Keratinocyte (primary cell): ENCODE data around the gene EXOC6B. TPM values are rescaled to one million over a fixed set of nuclear protein-coding genes. Genes with fewer than 3 reads are reported as not detected.

Source experiments
- DNase-seq: peaks from one replicate; pipeline ENCODE4 v3.0.0-alpha.2; 2011; ENCODE audit warnings: low read depth, missing footprints, low spot score
- FAIRE-seq: peaks from 2 replicates; lab custom pipeline; 2011; peaks lifted over from hg19 to GRCh38; lab: Jason Lieb, UNC
- H2AFZ ChIP-seq: 2 replicates; pipeline ENCODE4 v1.6.0; 2012; ENCODE audit warnings: low read length, control low read depth, inconsistent platforms; ENCODE audit not compliant: control insufficient read depth
- H3K27ac ChIP-seq: 2 replicates; pipeline ENCODE4 v1.5.1; 2011; ENCODE audit warnings: low read length; ENCODE audit not compliant: control insufficient read depth, insufficient read depth
- H3K27me3 ChIP-seq: 3 replicates; pipeline ENCODE4 v1.6.0; 2011; ENCODE audit warnings: low read length; ENCODE audit not compliant: control insufficient read depth, insufficient read depth; ENCODE audit errors: extremely low read depth
- H3K36me3 ChIP-seq, 2 experiments: 2 replicates in 1 of 2; 3 replicates in 1 of 2; pipeline ENCODE4 v1.5.1; 2011; ENCODE audit warnings: low read length in 2 of 2, mild to moderate bottlenecking in 1 of 2; ENCODE audit not compliant: control insufficient read depth in 2 of 2, insufficient read depth in 2 of 2; ENCODE audit errors: extremely low read depth in 1 of 2
- H3K4me1 ChIP-seq: 3 replicates; pipeline ENCODE4 v1.5.1; 2011; ENCODE audit warnings: low read length; ENCODE audit not compliant: control insufficient read depth, insufficient read depth; ENCODE audit errors: extremely low read depth
- H3K4me2 ChIP-seq: 3 replicates; pipeline ENCODE4 v1.6.0; 2011; ENCODE audit warnings: low read depth, low read length; ENCODE audit not compliant: control insufficient read depth, insufficient read depth; ENCODE audit errors: extremely low read depth
- H3K4me3 ChIP-seq, 3 experiments: fragments of 200-600 bp in 1 of 3; sonication (generic) in 1 of 3; 2 replicates in 2 of 3; 3 replicates in 1 of 3; pipeline ENCODE4 v1.5.1; 2011 to 2016; ENCODE audit warnings: low read length in 3 of 3, mild to moderate bottlenecking in 3 of 3, control low read depth in 2 of 3, inconsistent platforms in 1 of 3, low read depth in 1 of 3, mixed read lengths in 1 of 3, mixed run types in 1 of 3, moderate library complexity in 1 of 3; ENCODE audit not compliant: control insufficient read depth in 2 of 3, insufficient read depth in 2 of 3; ENCODE audit errors: extremely low read depth in 1 of 3
- H3K79me2 ChIP-seq: 2 replicates; pipeline ENCODE4 v1.6.0; 2012; ENCODE audit warnings: low read length; ENCODE audit not compliant: control insufficient read depth, insufficient read depth
- H3K9ac ChIP-seq: 3 replicates; pipeline ENCODE4 v1.6.0; 2011; ENCODE audit warnings: low read length; ENCODE audit not compliant: control insufficient read depth, insufficient read depth; ENCODE audit errors: extremely low read depth
- H3K9me1 ChIP-seq: 3 replicates; pipeline ENCODE4 v1.6.0; 2011; ENCODE audit warnings: low read length; ENCODE audit not compliant: control insufficient read depth, insufficient read depth; ENCODE audit errors: extremely low read depth
- H3K9me3 ChIP-seq: 2 replicates; pipeline ENCODE4 v1.5.1; 2012; ENCODE audit warnings: low read depth, low read length; ENCODE audit not compliant: control insufficient read depth
- H4K20me1 ChIP-seq: 3 replicates; pipeline ENCODE4 v1.6.0; 2011; ENCODE audit warnings: low read length; ENCODE audit not compliant: control insufficient read depth, insufficient read depth; ENCODE audit errors: extremely low read depth
- EZH2 ChIP-seq: IDR thresholded peaks from one replicate; pipeline ENCODE4 v1.6.1; 2012; ENCODE audit warnings: inconsistent platforms, mild to moderate bottlenecking, low read length, moderate library complexity
- dilution Hi-C: fragments of 300-500 bp; cut with MboI; formaldehyde crosslinking; loops from one replicate; pipeline ENCODE4 v1.7.0; 2020; ENCODE audit warnings: low sequenced_read_pairs; ENCODE audit not compliant: extremely low pct_ligation_motif_present
- polyA plus RNA-seq, 5 experiments: library from polyadenylated mRNA; depleted of rRNA in 3 of 5; stranded (reverse) in 3 of 5; stranded (forward) in 1 of 5; unstranded in 1 of 5; fragments of >200 nt; gene quantifications; 1 replicate in 1 of 5; 2 replicates in 3 of 5; 3 replicates in 1 of 5; pipeline versions ENCODE4 v1.2.1 to v1.2.3, GENCODE V29; 2011 to 2012; ENCODE audit warnings: missing spikeins in 2 of 5, low read depth in 1 of 5, low replicate concordance in 1 of 5
- TF ChIP-seq, protein P1 (sequence below), 3 experiments: IDR thresholded peaks in 1 of 3; conservative IDR thresholded peaks in 1 of 3; optimal IDR thresholded peaks in 1 of 3; 2 replicates in 2 of 3; 3 replicates in 1 of 3; pipeline versions ENCODE3 to v1.5.1; 2011; ENCODE audit warnings: low read length in 3 of 3, mild to moderate bottlenecking in 3 of 3, moderate library complexity in 2 of 3, control low read depth in 1 of 3, inconsistent platforms in 1 of 3; ENCODE audit not compliant: insufficient read depth in 2 of 3; ENCODE audit errors: extremely low read depth in 1 of 3

EXOC6B gene
- polyA plus RNA-seq, 1 donor (not counting 4 experiments of a cell fraction or from before 2014, with no cell fraction given): 37.3 TPM

- peaks cover 2% of the 10 kb centered on the region for H3K9me1 ChIP-seq
- no peaks in the 10 kb centered on the region for H3K36me3 ChIP-seq
- no peak overlapping the region for H3K9ac ChIP-seq
- peaks cover 45% of the 10 kb centered on the region for H3K79me2 ChIP-seq
- dilution Hi-C loops: no loop called here
- peak; percentile 70 for FAIRE-seq
- no peaks in the 10 kb centered on the region for H4K20me1 ChIP-seq
- no peak overlapping the region for H3K4me3 ChIP-seq
- no peaks in the 10 kb centered on the region for H3K27me3 ChIP-seq
- TF ChIP-seq EZH2: no peak
- TF ChIP-seq, protein P1, sequence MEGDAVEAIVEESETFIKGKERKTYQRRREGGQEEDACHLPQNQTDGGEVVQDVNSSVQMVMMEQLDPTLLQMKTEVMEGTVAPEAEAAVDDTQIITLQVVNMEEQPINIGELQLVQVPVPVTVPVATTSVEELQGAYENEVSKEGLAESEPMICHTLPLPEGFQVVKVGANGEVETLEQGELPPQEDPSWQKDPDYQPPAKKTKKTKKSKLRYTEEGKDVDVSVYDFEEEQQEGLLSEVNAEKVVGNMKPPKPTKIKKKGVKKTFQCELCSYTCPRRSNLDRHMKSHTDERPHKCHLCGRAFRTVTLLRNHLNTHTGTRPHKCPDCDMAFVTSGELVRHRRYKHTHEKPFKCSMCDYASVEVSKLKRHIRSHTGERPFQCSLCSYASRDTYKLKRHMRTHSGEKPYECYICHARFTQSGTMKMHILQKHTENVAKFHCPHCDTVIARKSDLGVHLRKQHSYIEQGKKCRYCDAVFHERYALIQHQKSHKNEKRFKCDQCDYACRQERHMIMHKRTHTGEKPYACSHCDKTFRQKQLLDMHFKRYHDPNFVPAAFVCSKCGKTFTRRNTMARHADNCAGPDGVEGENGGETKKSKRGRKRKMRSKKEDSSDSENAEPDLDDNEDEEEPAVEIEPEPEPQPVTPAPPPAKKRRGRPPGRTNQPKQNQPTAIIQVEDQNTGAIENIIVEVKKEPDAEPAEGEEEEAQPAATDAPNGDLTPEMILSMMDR (optimal IDR thresholded peaks at IDR 0.05 in 1 of 3, IDR thresholded peaks at IDR 0.05 in 1 of 3, conservative IDR thresholded peaks at IDR 0.05 in 1 of 3; ENCODE audit: extremely low read depth in 1 of 3, insufficient read depth in 2 of 3, low read length in 3 of 3): no peak
- H3K9me3 ChIP-seq: no peaks in the 10 kb centered on the region
- peak overlapping the region; percentile 38 for H3K4me2 ChIP-seq
- no peak for DNase-seq
- H2AFZ ChIP-seq: no peak overlapping the region
- peaks cover 39% of the 10 kb centered on the region for H3K4me1 ChIP-seq
- peak overlapping the region; percentile 45 for H3K27ac ChIP-seq
Observed at GRCh38 chr2:72793798-72794440, 31.9 kb downstream of the EXOC6B start.

- no peak for TF ChIP-seq EZH2
- TF ChIP-seq, protein P1 (optimal IDR thresholded peaks at IDR 0.05 in 1 of 3, IDR thresholded peaks at IDR 0.05 in 1 of 3, conservative IDR thresholded peaks at IDR 0.05 in 1 of 3; ENCODE audit: extremely low read depth in 1 of 3, insufficient read depth in 2 of 3, low read length in 3 of 3): no peak
- H3K36me3 ChIP-seq: no peaks in the 10 kb centered on the region
Observed at GRCh38 chr2:72789241-72789640, 36.6 kb downstream of the EXOC6B start.

More at GRCh38 chr2:72789241-72789640, 36.6 kb downstream of the EXOC6B start:
- FAIRE-seq (no peak), DNase-seq (no peak)
- Histone ChIP-seq H3K27me3 (no peaks in the 10 kb centered on the region), H3K4me2 (peak overlapping the region; percentile 86), H3K9me3 (no peaks in the 10 kb centered on the region), H3K4me1 (peaks cover 31% of the 10 kb centered on the region), H3K79me2 (peaks cover 45% of the 10 kb centered on the region), H3K27ac (peak overlapping the region; percentile 88), H3K9ac (peak overlapping the region; percentile 25), H4K20me1 (no peaks in the 10 kb centered on the region), H2AFZ (no peak overlapping the region), H3K4me3 (no peak overlapping the region), H3K9me1 (peaks cover 3% of the 10 kb centered on the region)
- dilution Hi-C loops: no loop called here
